NCI-H1105 (cell line): ENCODE data around the gene MTHFD2L.

Experiments used
- DNase-seq: peaks from one replicate; lab custom pipeline; 2025; lab: John Stamatoyannopoulos, UW

MTHFD2L gene

GRCh38 chr4:74132944-74133343 is 25.0 kb upstream of the MTHFD2L start:
- no peak for DNase-seq

- peak; percentile 29 for DNase-seq
These were observed 24.0 kb upstream of the MTHFD2L start for GRCh38 chr4:74133786-74134499.

GRCh38 chr4:74134500-74134852 is 23.4 kb upstream of the MTHFD2L start:
- no peak for DNase-seq

GRCh38 chr4:74146581-74147129 is 11.3 kb upstream of the MTHFD2L start:
- no peak for DNase-seq

GRCh38 chr4:74148205-74148604 is 9.7 kb upstream of the MTHFD2L start:
- DNase-seq: no peak

GRCh38 chr4:74152836-74153235 is 5.1 kb upstream of the MTHFD2L start:
- no peak for DNase-seq

GRCh38 chr4:74156521-74156920 is 1.4 kb upstream of the MTHFD2L start:
- no peak for DNase-seq

GRCh38 chr4:74157154-74157553 is 764 bp upstream of the MTHFD2L start:
- DNase-seq: no peak

GRCh38 chr4:74158466-74159142 is 686 bp downstream of the MTHFD2L start:
- no peak for DNase-seq

- no peak for DNase-seq
These were observed 1.3 kb downstream of the MTHFD2L start for GRCh38 chr4:74159143-74159709.

GRCh38 chr4:74161666-74162450 is 3.9 kb downstream of the MTHFD2L start:
- DNase-seq: no peak

- DNase-seq: no peak
These were observed 8.2 kb downstream of the MTHFD2L start for GRCh38 chr4:74166135-74166534.

- no peak for DNase-seq
These were observed 8.9 kb downstream of the MTHFD2L start for GRCh38 chr4:74166818-74167217.

- no peak for DNase-seq
These were observed 9.7 kb downstream of the MTHFD2L start for GRCh38 chr4:74167585-74167984.

GRCh38 chr4:74168841-74169240 is 10.9 kb downstream of the MTHFD2L start:
- no peak for DNase-seq

- DNase-seq: no peak
These were observed 15.4 kb downstream of the MTHFD2L start for GRCh38 chr4:74173321-74173720.

GRCh38 chr4:74174421-74174820 is 16.5 kb downstream of the MTHFD2L start:
- no peak for DNase-seq

GRCh38 chr4:74174941-74175340 is 17.0 kb downstream of the MTHFD2L start:
- DNase-seq: no peak

GRCh38 chr4:74175379-74175778 is 17.5 kb downstream of the MTHFD2L start:
- no peak for DNase-seq

- DNase-seq: no peak
These were observed 20.9 kb downstream of the MTHFD2L start for GRCh38 chr4:74178798-74179197.

- no peak for DNase-seq
These were observed 23.3 kb downstream of the MTHFD2L start for GRCh38 chr4:74181219-74181618.

GRCh38 chr4:74188912-74189311 is 31.0 kb downstream of the MTHFD2L start:
- no peak for DNase-seq
